K562 (cell line): Measurements from ENCODE around the gene EEF1AKMT4. TPM values are rescaled to one million over a fixed set of nuclear protein-coding genes. Genes with fewer than 3 reads are reported as not detected.

Source experiments
- CBX3 ChIP-seq, 2 experiments: IDR thresholded peaks; 1 replicate in 1 of 2; 2 replicates in 1 of 2; pipeline ENCODE4 v1.6.1; 2012; ENCODE audit warnings: inconsistent platforms in 2 of 2, low read length in 2 of 2, borderline replicate concordance in 1 of 2, control low read depth in 1 of 2
- CHD4 ChIP-seq: fragments of 200-600 bp; sonication (generic); IDR thresholded peaks from 3 replicates; pipeline ENCODE4 v1.6.1; 2012; ENCODE audit warnings: low read depth, mild to moderate bottlenecking, mixed read lengths, low read length, inconsistent platforms; ENCODE audit not compliant: insufficient read depth, insufficient replicate concordance, poor library complexity, severe bottlenecking
- DIDO1 ChIP-seq: fragments of 450-650 bp; IDR thresholded peaks from 2 replicates; pipeline ENCODE4 v1.6.1; 2016; ENCODE audit warnings: low read depth, missing biosample characterization, missing genetic modification characterization
- FOS ChIP-seq: IDR thresholded peaks from 3 replicates; pipeline ENCODE4 v1.6.1; 2011; ENCODE audit not compliant: insufficient read length; ENCODE audit errors: extremely low read depth
- FOXM1 ChIP-seq, 2 experiments: fragments of 450-650 bp in 1 of 2; sonication (generic) in 1 of 2; formaldehyde crosslinking in 1 of 2; IDR thresholded peaks; 2 replicates each; pipeline versions ENCODE4 v1.6.1 to v1.9.0; 2017 to 2022; ENCODE audit warnings: low read depth in 2 of 2, mild to moderate bottlenecking in 2 of 2, missing genetic modification reagents in 1 of 2, moderate library complexity in 1 of 2
- MIER1 ChIP-seq: fragments of 450-650 bp; IDR thresholded peaks from 2 replicates; pipeline ENCODE4 v1.6.1; 2016; ENCODE audit warnings: antibody characterized with exemption, mild to moderate bottlenecking, low read depth
- NFIC ChIP-seq: fragments of 450-650 bp; IDR thresholded peaks from 2 replicates; pipeline ENCODE4 v1.6.1; 2017; ENCODE audit warnings: mild to moderate bottlenecking, inconsistent platforms
- TFAM ChIP-seq: fragments of 250-450 bp; sonication (Bioruptor Pico); conservative IDR thresholded peaks from 2 replicates; pipeline ENCODE4 v1.5.0; 2021; ENCODE audit warnings: mild to moderate bottlenecking, moderate library complexity
- TRIM28 ChIP-seq: fragments of 450-650 bp; IDR thresholded peaks from 2 replicates; pipeline ENCODE4 v1.6.1; 2017
- ZKSCAN8 ChIP-seq: fragments of 200-800 bp; sonication (Bioruptor generic); IDR thresholded peaks from 2 replicates; pipeline ENCODE4 v1.6.1; 2016; ENCODE audit warnings: missing genetic modification characterization, missing compliant biosample characterization
- ZNF184 ChIP-seq: sonication (generic); formaldehyde crosslinking; IDR thresholded peaks from 2 replicates; pipeline ENCODE4 v1.5.0; 2020; ENCODE audit warnings: missing genetic modification reagents
- ZNF586 ChIP-seq: fragments of 450-650 bp; formaldehyde crosslinking; conservative IDR thresholded peaks from 2 replicates; pipeline ENCODE4 v1.4.0; 2020; ENCODE audit warnings: mild to moderate bottlenecking, moderate library complexity
- ZNF644 ChIP-seq: fragments of 200-800 bp; sonication (Bioruptor generic); IDR thresholded peaks from 2 replicates; pipeline ENCODE4 v1.6.1; 2016; ENCODE audit warnings: low read depth, missing genetic modification characterization, missing compliant biosample characterization
- ZNF699 ChIP-seq: fragments of 250-450 bp; sonication (Bioruptor Pico); IDR thresholded peaks from 2 replicates; pipeline ENCODE4 v1.8.0; 2021; ENCODE audit warnings: mild to moderate bottlenecking, moderate library complexity; ENCODE audit not compliant: insufficient replicate concordance
- ZNF717 ChIP-seq: fragments of 250-450 bp; sonication (Bioruptor Pico); IDR thresholded peaks from 2 replicates; pipeline ENCODE4 v1.5.0; 2021
- polyA plus RNA-seq, 8 experiments: library from polyadenylated mRNA; depleted of rRNA in 4 of 8; stranded (reverse) in 5 of 8; unstranded in 3 of 8; fragments of >200 nt; fragmentation: Nextera tagmentation in 2 of 8; fragmentation: Illumina TruSeq in 1 of 8; extraction: Ambion mirVana in 2 of 8; extraction: Trizol in 1 of 8; gene quantifications; 2 replicates each; pipeline versions ENCODE4 v1.2.1 to v1.2.3, GENCODE V29; 2011 to 2014; ENCODE audit warnings: inconsistent platforms in 1 of 8, missing spikeins in 1 of 8
- total RNA-seq, 7 experiments: library from RNA; depleted of rRNA in 6 of 7; stranded (reverse); fragments of >200 nt in 6 of 7; fragmentation: Illumina TruSeq in 2 of 7; extraction: Trizol in 2 of 7; gene quantifications; 2 replicates each; pipeline versions ENCODE4 v1.2.1 to v1.2.3, GENCODE V29; 2011 to 2021; ENCODE audit warnings: low replicate concordance in 1 of 7
- TF ChIP-seq, protein P1 (sequence below): fragments of 250-450 bp; sonication (Bioruptor Pico); IDR thresholded peaks from 2 replicates; pipeline ENCODE4 v1.8.0; 2022; ENCODE audit warnings: moderate library complexity, mild to moderate bottlenecking, inconsistent platforms
- TF ChIP-seq, protein P2 (sequence below), 3 experiments: IDR thresholded peaks in 2 of 3; conservative IDR thresholded peaks in 1 of 3; 2 replicates each; pipeline ENCODE4 v1.5.1; 2011 to 2012; ENCODE audit warnings: low read length in 3 of 3, mild to moderate bottlenecking in 3 of 3, control low read depth in 2 of 3, improper control_type of control experiment in 1 of 3, inconsistent platforms in 1 of 3, low read depth in 1 of 3, mixed read lengths in 1 of 3, moderate library complexity in 1 of 3; ENCODE audit not compliant: insufficient read depth in 2 of 3
- TF ChIP-seq, protein P3 (sequence below), 2 experiments: fragments of 250-450 bp in 1 of 2; fragments of 450-650 bp in 1 of 2; sonication (Bioruptor Pico) in 1 of 2; IDR thresholded peaks; 2 replicates each; pipeline versions ENCODE4 v1.6.1 to v1.8.0; 2016 to 2021; ENCODE audit warnings: mild to moderate bottlenecking in 2 of 2, moderate library complexity in 2 of 2, missing compliant biosample characterization in 1 of 2, missing genetic modification characterization in 1 of 2
- TF ChIP-seq, protein P4 (sequence below): fragments of 250-450 bp; sonication (Bioruptor Pico); IDR thresholded peaks from 2 replicates; pipeline ENCODE4 v1.8.0; 2022; ENCODE audit warnings: inconsistent platforms
- TF ChIP-seq, protein P5 (sequence below): sonication (generic); formaldehyde crosslinking; IDR thresholded peaks from 2 replicates; pipeline ENCODE4 v1.8.0; 2022; ENCODE audit warnings: missing genetic modification reagents, mild to moderate bottlenecking, moderate library complexity, borderline replicate concordance

EEF1AKMT4 gene
- total and polyA plus RNA-seq, 9 of the 15 experiments (the other 6 are each of a cell fraction or from before 2014, with no cell fraction given) = 10.3 to 49.4 (median 18.9) TPM

DNA sequence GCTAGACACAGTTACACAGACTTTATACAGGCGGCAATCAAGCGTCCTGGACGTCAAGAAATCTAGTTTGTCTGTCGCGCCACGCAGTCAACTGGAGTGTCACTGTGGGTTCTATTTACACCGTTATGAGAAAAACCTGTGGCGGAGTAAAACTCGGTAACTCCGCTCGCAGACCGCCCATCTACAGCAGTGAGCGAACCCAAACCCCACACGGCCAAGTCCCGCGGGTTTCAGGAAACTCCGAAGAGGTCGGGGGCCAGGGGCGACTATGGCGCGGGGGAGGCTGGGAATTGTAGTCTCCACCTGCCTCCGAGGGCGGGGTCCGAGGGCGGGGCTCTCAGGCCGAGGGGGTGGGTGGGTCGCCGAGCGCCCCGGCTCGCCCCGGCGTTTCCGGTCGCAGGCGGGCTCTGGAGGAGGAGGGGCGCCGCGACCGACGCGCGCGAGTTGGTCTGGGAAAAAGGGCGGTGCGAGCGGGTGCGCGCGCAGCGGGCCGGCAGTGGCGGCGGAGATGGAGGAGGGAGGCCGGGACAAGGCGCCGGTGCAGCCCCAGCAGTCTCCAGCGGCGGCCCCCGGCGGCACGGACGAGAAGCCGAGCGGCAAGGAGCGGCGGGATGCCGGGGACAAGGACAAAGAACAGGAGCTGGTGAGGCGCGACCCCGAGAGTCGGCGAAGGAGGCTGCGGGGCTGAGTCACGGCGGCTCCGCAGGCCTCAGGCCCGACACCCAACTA, 49.5 kb downstream of the EEF1AKMT4 start, which contains the start of gene PSMD2 (continued):
- no peak for TF ChIP-seq MIER1
- TF ChIP-seq CBX3 (IDR thresholded peaks at IDR 0.05; ENCODE audit: borderline replicate concordance in 1 of 2, low read length in 2 of 2) = no peak
- no peak for TF ChIP-seq TRIM28
- TF ChIP-seq ZKSCAN8 = no peak
- TF ChIP-seq, protein P1, sequence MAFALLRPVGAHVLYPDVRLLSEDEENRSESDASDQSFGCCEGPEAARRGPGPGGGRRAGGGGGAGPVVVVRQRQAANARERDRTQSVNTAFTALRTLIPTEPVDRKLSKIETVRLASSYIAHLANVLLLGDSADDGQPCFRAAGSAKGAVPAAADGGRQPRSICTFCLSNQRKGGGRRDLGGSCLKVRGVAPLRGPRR (CRISPR knock-in tag) = no peak
- TF ChIP-seq, protein P2, sequence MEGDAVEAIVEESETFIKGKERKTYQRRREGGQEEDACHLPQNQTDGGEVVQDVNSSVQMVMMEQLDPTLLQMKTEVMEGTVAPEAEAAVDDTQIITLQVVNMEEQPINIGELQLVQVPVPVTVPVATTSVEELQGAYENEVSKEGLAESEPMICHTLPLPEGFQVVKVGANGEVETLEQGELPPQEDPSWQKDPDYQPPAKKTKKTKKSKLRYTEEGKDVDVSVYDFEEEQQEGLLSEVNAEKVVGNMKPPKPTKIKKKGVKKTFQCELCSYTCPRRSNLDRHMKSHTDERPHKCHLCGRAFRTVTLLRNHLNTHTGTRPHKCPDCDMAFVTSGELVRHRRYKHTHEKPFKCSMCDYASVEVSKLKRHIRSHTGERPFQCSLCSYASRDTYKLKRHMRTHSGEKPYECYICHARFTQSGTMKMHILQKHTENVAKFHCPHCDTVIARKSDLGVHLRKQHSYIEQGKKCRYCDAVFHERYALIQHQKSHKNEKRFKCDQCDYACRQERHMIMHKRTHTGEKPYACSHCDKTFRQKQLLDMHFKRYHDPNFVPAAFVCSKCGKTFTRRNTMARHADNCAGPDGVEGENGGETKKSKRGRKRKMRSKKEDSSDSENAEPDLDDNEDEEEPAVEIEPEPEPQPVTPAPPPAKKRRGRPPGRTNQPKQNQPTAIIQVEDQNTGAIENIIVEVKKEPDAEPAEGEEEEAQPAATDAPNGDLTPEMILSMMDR (IDR thresholded peaks at IDR 0.05 in 2 of 3, conservative IDR thresholded peaks at IDR 0.05 in 1 of 3; ENCODE audit: insufficient read depth in 2 of 3, low read depth in 1 of 3, low read length in 3 of 3) = no peak
- TF ChIP-seq, protein P3, sequence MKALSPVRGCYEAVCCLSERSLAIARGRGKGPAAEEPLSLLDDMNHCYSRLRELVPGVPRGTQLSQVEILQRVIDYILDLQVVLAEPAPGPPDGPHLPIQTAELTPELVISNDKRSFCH (CRISPR knock-in tag; IDR thresholded peaks at IDR 0.05) = no peak
- TF ChIP-seq, protein P3 (tag; IDR thresholded peaks at IDR 0.05) = no peak
- TF ChIP-seq, protein P4, sequence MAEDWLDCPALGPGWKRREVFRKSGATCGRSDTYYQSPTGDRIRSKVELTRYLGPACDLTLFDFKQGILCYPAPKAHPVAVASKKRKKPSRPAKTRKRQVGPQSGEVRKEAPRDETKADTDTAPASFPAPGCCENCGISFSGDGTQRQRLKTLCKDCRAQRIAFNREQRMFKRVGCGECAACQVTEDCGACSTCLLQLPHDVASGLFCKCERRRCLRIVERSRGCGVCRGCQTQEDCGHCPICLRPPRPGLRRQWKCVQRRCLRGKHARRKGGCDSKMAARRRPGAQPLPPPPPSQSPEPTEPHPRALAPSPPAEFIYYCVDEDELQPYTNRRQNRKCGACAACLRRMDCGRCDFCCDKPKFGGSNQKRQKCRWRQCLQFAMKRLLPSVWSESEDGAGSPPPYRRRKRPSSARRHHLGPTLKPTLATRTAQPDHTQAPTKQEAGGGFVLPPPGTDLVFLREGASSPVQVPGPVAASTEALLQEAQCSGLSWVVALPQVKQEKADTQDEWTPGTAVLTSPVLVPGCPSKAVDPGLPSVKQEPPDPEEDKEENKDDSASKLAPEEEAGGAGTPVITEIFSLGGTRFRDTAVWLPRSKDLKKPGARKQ = no peak
- no peak for TF ChIP-seq FOS
- TF ChIP-seq, protein P5, sequence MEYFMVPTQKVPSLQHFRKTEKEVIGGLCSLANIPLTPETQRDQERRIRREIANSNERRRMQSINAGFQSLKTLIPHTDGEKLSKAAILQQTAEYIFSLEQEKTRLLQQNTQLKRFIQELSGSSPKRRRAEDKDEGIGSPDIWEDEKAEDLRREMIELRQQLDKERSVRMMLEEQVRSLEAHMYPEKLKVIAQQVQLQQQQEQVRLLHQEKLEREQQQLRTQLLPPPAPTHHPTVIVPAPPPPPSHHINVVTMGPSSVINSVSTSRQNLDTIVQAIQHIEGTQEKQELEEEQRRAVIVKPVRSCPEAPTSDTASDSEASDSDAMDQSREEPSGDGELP (CRISPR knock-in tag) = peak; percentile 64; the same call in 1 of the 2 replicates
- no peak for TF ChIP-seq DIDO1 (tag)
- no peak for TF ChIP-seq FOXM1 (IDR thresholded peaks at IDR 0.05; ENCODE audit: low read depth)
- TF ChIP-seq FOXM1 (CRISPR knock-in tag; IDR thresholded peaks at IDR 0.05; ENCODE audit: low read depth) = no peak
- TF ChIP-seq ZNF699 (CRISPR knock-in tag) = no peak
- TF ChIP-seq ZNF184 = no peak
- no peak for TF ChIP-seq TFAM (CRISPR knock-in tag)
- no peak for TF ChIP-seq CHD4
- TF ChIP-seq ZNF717 (CRISPR knock-in tag) = no peak
- TF ChIP-seq NFIC = no peak
- no peak for TF ChIP-seq ZNF586
- no peak; the same call in 1 of the 2 replicates for TF ChIP-seq ZNF644
